GM21526 (cell line): ENCODE results near the gene TUSC2.
A peak's percentile ranks its signal among the peaks of the same experiment; 100 is the strongest.

Experiments
- ATAC-seq: cut with Tn5 transposase; IDR thresholded peaks from one replicate; pipeline ENCODE4 v1.9.1; 2021; ENCODE audit warnings: moderate library complexity; ENCODE audit not compliant: unreplicated experiment, low FRiP score

The TUSC2 gene, protein sequence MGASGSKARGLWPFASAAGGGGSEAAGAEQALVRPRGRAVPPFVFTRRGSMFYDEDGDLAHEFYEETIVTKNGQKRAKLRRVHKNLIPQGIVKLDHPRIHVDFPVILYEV

GRCh38 chr3:50327943-50328691 lies at the start of gene TUSC2:
Gene TUSC2 (minus strand): TSS chr3:50328223. CDS start chr3:50328099, 124 bp downstream.
- peak; percentile 62 for ATAC-seq

DNA sequence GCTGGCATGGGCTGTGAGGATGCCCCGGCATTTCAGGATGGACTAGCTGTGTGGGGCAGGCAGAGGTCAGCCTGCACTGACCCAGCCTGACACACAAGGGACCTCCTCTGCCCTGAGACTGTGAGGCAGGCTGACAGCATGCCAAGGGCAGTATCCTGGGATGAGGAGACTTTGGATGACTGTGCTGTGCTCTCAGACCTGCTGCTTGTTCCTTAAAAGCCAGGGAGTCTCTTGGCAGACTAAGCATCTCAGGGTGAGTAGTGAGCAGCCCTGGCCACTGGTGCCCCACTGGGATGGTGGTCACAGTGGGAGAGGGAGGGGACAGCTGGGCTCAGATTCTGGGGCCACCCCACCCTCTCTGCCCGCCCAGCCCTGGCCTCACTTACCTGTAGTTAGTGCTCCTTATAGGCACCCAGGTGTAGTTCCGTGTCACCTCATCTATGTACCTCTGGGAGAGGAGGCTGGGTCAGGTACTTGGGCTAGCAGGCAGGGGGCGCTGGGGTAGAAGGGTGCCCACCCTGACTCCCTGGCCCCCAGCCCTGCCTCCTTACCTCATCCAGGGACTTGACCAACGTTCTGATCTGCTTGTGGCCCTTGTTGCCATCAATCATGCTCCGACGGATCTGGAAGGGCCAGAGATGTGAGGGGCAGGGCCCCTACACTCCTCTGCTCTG lies 47.4 kb upstream of the TUSC2 start:
- no peak for ATAC-seq

GRCh38 chr3:50374363-50375257 lies 46.6 kb upstream of the TUSC2 start:
- no peak for ATAC-seq

- no peak for ATAC-seq
These were observed 45.4 kb upstream of the TUSC2 start for GRCh38 chr3:50373146-50374051.

DNA sequence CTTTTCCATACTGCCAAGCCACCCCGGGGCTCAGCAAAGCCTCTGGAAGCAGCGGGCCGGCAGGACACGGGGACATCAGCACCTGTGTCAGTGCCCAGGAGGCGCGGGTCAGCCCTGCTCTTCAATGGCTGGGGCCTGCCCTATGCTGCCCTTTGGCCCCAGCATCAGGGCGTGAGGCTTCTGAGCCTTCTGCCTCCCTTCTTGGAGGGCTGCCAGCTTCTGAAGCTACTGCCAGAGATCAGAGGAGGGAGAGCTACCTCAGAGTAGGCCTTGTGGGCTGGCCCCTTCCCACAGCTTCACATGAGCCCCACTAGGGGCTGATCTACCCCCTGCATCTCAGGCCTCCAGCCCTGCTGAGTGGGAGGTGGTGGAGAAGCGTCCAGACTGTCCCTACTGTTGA lies 44.3 kb upstream of the TUSC2 start:
- ATAC-seq: no peak

DNA sequence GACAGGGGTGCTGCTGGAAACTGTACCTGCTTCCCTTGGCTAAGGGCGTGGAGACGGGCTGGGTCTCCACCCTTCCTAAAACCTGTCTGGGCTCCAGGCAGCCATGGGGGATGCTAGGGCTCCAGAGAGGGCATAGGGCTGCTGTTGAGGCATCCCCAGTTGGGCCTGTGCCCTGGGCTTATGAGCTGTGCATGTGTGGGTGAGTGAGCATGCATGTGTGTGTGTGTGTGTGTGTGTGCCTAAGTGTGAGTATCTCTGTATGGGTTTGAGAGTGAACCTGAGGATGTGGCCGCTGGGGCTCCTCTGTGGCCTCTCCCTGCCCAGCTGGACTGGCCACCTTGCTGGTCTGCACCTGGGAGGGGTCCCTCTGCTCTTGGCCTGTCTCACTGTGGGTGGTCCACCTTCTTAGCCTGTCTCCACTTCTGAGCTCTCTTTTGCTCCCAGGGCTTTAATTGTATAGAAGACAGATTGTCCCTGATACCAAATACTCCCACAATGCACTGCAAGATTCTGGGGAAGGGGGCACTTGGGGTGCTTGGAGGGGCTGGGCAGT lies 43.2 kb upstream of the TUSC2 start:
- ATAC-seq: no peak

- no peak for ATAC-seq
These were observed 42.6 kb upstream of the TUSC2 start for GRCh38 chr3:50370594-50370993.

DNA sequence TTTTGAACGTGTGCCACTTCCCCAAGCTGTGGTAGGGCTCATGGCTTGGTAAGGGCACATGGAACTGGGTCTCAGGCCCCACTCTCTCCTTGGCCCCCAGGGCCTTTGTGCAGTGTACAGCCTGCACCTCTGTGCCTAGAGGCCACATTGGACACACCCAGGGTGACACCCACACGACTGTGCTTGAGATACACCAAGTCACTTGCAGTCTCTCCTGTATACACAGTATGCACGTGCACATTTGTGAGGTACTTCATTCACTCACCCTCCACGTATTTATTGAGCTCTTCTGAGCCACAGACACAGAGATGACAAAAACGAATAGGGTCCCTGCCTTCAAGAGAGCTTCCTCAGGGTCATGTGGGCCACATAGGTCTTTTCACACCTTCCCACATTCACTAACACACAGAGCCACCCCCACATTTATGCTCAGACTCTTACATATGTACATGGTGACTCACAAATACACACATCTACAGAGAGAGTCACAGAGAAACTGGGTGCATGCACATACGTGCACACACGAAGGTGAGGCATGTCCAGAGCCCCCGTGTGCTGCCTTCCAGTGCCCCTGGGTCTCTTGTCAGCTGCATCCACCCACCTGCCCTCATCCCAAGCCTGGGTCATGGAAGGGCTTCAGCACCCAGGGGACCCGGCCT lies 41.1 kb upstream of the TUSC2 start:
- no peak for ATAC-seq

DNA sequence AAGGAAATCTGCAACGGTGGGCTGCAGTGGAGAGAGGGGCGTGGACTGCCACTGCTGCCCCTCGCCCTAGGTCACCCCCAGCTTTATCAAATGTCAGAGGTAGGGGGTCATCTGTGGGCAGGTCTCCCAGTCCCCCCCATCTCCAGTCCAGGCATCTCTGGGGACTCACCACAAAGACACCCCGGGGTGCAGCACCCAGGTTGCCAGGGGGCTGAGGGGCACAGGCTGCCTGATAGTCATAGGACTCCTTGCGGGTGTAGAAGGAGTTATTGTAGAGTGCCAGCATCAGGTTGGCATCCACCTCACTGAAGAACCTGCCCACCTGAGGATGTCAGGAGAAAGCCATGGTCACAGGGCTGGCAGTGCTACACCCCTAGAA lies 37.8 kb upstream of the TUSC2 start:
- ATAC-seq: no peak

DNA sequence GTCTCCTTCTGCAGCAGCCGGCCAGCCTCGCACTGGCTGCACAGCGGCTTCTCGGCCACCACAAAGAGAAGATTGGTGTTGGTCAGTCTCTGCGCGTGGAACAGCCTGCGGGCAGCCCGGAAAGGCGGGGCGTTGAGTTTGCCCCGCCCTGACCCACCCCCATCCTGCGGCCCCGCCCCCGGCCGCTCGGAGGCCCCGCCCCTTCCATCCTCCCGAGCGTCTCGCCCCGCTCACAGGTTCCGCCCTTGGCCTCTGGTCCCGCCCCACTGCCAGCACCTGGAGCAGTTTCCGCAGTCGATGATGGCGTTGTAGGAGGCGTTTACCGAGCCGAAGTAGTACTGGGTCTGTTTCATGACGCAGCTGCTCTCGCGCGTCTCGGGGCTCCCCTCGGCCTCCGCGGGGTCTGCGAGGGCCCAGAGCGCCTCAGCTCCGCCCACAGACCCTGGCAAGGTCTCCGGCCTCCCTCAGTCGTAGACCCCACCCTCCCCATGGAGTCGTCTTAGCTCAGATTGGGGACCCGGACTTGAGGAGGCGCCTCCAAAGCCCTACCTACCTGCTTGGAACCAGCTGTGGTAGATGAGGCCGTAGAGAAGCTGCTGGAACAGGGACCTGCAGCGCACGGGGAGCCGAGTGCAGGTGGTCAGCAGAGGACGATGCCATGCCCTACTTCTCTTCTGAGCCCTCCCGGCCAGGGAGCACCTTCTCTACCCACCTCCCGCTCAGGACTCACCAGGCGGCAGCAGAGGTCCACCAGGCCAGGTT lies 37.2 kb upstream of the TUSC2 start:
- peak; percentile 70 for ATAC-seq

GRCh38 chr3:50364573-50365079 lies 36.6 kb upstream of the TUSC2 start:
- ATAC-seq: no peak

DNA sequence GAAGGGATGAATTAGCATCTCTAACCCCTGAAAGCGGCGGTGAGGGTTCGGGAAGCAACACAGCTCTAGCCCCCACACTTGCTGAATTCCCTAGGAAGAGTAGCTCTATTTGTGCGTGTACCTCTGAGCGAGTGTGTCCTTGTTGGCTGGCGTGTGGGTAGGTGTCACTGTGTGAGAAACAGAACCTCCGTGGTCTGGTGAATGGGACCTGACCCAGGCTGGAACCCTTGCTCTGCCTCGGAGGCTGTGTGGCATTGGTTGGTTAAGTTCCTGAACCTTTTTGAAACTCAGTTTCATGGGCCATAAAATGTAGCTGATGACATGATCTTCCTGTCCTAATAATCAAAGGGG lies 31.7 kb upstream of the TUSC2 start:
- ATAC-seq: peak; percentile 14

- peak; percentile 92 for ATAC-seq
These were observed 31.1 kb upstream of the TUSC2 start, which contains the start of gene TMEM115 for GRCh38 chr3:50358911-50359759. Gene TMEM115 (minus strand): TSS chr3:50359521. CDS start chr3:50359063, 458 bp downstream.

DNA sequence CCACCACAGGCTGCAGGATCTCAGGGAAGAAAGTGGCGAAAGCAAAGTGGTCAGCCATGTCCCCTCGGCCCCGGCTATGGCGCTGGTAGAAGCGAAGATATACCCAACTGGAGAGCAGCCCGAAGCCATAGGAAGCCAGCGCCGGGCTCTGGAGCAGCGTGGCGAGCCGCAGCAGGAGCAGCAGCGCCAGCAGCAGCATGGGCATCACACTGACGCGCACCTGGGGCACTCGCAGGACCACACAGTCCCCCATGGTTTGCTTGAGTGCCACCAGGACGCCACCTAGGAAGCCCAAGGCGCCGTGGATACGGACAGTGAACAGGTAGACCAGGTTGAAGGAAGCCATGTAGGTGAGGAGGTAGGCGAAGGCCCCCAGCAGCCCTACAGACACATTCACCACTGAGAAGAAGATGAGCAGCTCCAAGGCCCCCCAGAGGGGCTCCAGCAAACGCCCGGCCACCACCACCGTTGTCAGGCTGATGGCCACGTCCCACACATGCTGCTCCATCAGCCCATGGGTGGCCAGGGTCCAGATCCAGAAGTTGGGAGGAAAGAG lies 30.4 kb upstream of the TUSC2 start:
- no peak for ATAC-seq

DNA sequence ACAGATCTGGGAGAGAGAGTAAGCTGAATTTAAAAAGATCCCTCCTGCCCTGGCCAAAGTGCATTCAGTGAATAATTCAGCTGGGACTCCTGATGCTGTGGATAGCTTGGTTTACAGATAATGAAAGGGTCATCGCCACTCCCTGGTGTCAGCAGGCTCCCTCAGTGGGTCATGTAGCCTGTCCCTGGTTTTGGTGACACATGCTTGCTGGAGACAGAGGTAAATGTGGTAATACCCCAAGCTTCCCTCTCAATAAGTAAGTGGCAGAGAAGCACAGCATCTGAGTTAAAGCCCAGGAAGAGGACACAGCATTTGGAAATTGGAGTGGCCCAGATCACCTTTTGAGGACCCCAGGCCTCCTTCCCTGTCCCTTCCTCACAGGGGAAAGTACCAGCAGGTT lies 29.5 kb upstream of the TUSC2 start:
- ATAC-seq: no peak

DNA sequence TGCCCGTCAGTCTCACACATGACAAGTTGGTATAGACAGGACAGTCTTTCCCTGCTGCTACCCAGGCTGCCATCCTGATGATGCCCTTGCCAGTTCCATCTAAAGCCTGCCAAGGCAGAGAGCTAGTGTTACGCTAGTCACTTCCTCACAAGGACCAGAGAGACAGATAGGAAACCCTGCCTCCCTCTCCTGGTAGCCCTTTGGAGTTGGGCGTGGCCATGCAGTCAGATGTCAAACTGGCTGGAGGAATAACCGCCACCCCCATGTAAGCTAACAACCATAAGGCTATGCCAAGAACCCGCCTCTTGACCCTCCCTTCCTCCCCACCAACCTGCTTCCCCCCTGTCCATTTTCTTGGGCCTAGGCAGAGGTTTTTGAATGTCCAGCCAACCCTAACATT lies 28.5 kb upstream of the TUSC2 start:
- ATAC-seq: no peak
